HCT116 (cell line): Measurements from ENCODE around the gene GUCY2D. TPM values are rescaled to one million over a fixed set of nuclear protein-coding genes. Genes with fewer than 3 reads are reported as not detected.

Experiments
- ATAC-seq: fragments of 200-7000 bp; cut with Tn5 transposase; 2 replicates; pipeline ENCODE4 v1.9.1; 2020; ENCODE audit warnings: mild to moderate bottlenecking, moderate library complexity
- BruUV-seq: library from RNA; stranded (reverse); fragments of 400-500 nt; replicated peaks from 2 replicates; lab custom pipeline; 2021; lab: Mats Ljungman, UMichigan
- CTCF ChIA-PET: fragments of 300-600 bp; sonication (Branson Sonifier 250); formaldehyde crosslinking; loops from one replicate; lab custom pipeline; 2021; ENCODE audit warnings: antibody characterized with exemption; lab: Charles Lee
- POLR2A ChIA-PET: fragments of 300-600, 350-600 bp; sonication (Branson Sonifier 250); formaldehyde crosslinking; loops from one replicate; lab custom pipeline; 2021; ENCODE audit warnings: antibody characterized with exemption; lab: Charles Lee
- RAD21 ChIA-PET, 2 experiments: fragments of 300-600 bp; sonication (Branson Sonifier 250); formaldehyde crosslinking; loops; one replicate each; lab custom pipeline; 2023; ENCODE audit warnings: low total read pairs in 2 of 2; ENCODE audit not compliant: uncharacterized antibody in 2 of 2, unreplicated experiment in 2 of 2, low non-redundant PET in 1 of 2; lab: Charles Lee
- DNase-seq: peaks from one replicate; pipeline ENCODE4 v3.0.0-alpha.2; 2010; ENCODE audit warnings: low read depth, low spot score
- H2AFZ ChIP-seq: fragments of 200-600 bp; shearing (Covaris generic), sonication (generic); 2 replicates; pipeline ENCODE4 v1.6.1; 2017; ENCODE audit warnings: low read depth, mixed run types, mixed read lengths, antibody characterized with exemption, low read length; ENCODE audit not compliant: poor library complexity, severe bottlenecking
- H3K27ac ChIP-seq: 2 replicates; pipeline ENCODE4 v1.5.1; 2012; ENCODE audit warnings: low read depth, low read length
- H3K27me3 ChIP-seq: fragments of 200-600 bp; sonication (generic); 2 replicates; pipeline ENCODE4 v1.6.1; 2016; ENCODE audit warnings: mixed run types, low read length, mixed read lengths; ENCODE audit not compliant: insufficient read depth
- H3K36me3 ChIP-seq, 2 experiments: fragments of 200-500 bp in 1 of 2; fragments of 200-600 bp in 1 of 2; sonication (Bioruptor generic) in 1 of 2; sonication (generic) in 1 of 2; 2 replicates each; pipeline versions ENCODE4 v1.5.1 to v1.6.1; 2014 to 2016; ENCODE audit warnings: low read length in 2 of 2, inconsistent platforms in 1 of 2, mixed read lengths in 1 of 2, mixed run types in 1 of 2; ENCODE audit not compliant: insufficient read depth in 2 of 2, control insufficient read depth in 1 of 2
- H3K4me1 ChIP-seq, 2 experiments: fragments of 200-600 bp in 1 of 2; sonication (generic) in 1 of 2; 2 replicates each; pipeline versions ENCODE4 v1.5.1 to v1.6.1; 2012 to 2017; ENCODE audit warnings: low read length in 2 of 2, inconsistent platforms in 1 of 2, mild to moderate bottlenecking in 1 of 2, mixed read lengths in 1 of 2, mixed run types in 1 of 2, moderate library complexity in 1 of 2; ENCODE audit not compliant: insufficient read depth in 2 of 2, control insufficient read depth in 1 of 2
- H3K4me2 ChIP-seq: fragments of 200-600 bp; sonication (generic); 2 replicates; pipeline ENCODE4 v1.6.1; 2017; ENCODE audit warnings: mixed run types, low read length, mixed read lengths
- H3K4me3 ChIP-seq, 2 experiments: fragments of 200-600 bp in 1 of 2; sonication (generic) in 1 of 2; replicated peaks in 1 of 2; 2 replicates each; pipeline ENCODE4 v1.5.1; 2011 to 2016; ENCODE audit warnings: low read length in 2 of 2, control low read depth in 1 of 2, low read depth in 1 of 2, mild to moderate bottlenecking in 1 of 2, mixed read lengths in 1 of 2, mixed run types in 1 of 2
- H3K79me2 ChIP-seq: fragments of 200-600 bp; sonication (generic); 2 replicates; pipeline ENCODE4 v1.6.1; 2017; ENCODE audit warnings: mild to moderate bottlenecking, mixed run types, low read length, moderate library complexity, mixed read lengths; ENCODE audit not compliant: insufficient read depth
- H3K9ac ChIP-seq: fragments of 200-600 bp; sonication (generic); 2 replicates; pipeline ENCODE4 v1.6.1; 2016; ENCODE audit warnings: low read length, mixed read lengths
- H3K9me2 ChIP-seq: fragments of 200-600 bp; sonication (generic), shearing (Covaris generic); 2 replicates; pipeline ENCODE4 v1.6.1; 2017; ENCODE audit warnings: mixed run types, mild to moderate bottlenecking, moderate library complexity; ENCODE audit not compliant: insufficient read depth
- H3K9me3 ChIP-seq, 2 experiments: fragments of 200-500 bp in 1 of 2; fragments of 200-600 bp in 1 of 2; sonication (Bioruptor generic) in 1 of 2; sonication (generic) in 1 of 2; 2 replicates each; pipeline ENCODE4 v1.6.1; 2014 to 2017; ENCODE audit warnings: low read length in 2 of 2, mixed read lengths in 2 of 2, inconsistent platforms in 1 of 2, low read depth in 1 of 2, mild to moderate bottlenecking in 1 of 2, mixed run types in 1 of 2, moderate library complexity in 1 of 2; ENCODE audit not compliant: control insufficient read depth in 1 of 2, insufficient read depth in 1 of 2
- H4K20me1 ChIP-seq: fragments of 200-600 bp; sonication (generic), shearing (Covaris generic); 2 replicates; pipeline ENCODE4 v1.6.1; 2017; ENCODE audit warnings: mixed run types, mild to moderate bottlenecking, moderate library complexity; ENCODE audit not compliant: insufficient read depth
- CBX3 ChIP-seq: IDR thresholded peaks from 2 replicates; pipeline ENCODE4 v1.6.1; 2012; ENCODE audit warnings: low read depth
- EZH2phosphoT487 ChIP-seq: fragments of 200-600 bp; IDR thresholded peaks from 2 replicates; pipeline ENCODE4 v1.6.1; 2018; ENCODE audit warnings: antibody characterized with exemption, borderline replicate concordance
- FOSL1 ChIP-seq: IDR thresholded peaks from 2 replicates; pipeline ENCODE4 v1.6.1; 2012; ENCODE audit warnings: low read depth
- JUND ChIP-seq: IDR thresholded peaks from 2 replicates; pipeline ENCODE4 v1.6.1; 2012
- POLR2AphosphoS5 ChIP-seq: IDR thresholded peaks from 2 replicates; pipeline ENCODE4 v1.6.1; 2011; ENCODE audit warnings: mild to moderate bottlenecking, low read depth, low read length, moderate library complexity
- RAD21 ChIP-seq: IDR thresholded peaks from 2 replicates; pipeline ENCODE4 v1.6.1; 2012; ENCODE audit warnings: low read depth, mild to moderate bottlenecking
- ZFX ChIP-seq: fragments of 450-650 bp; IDR thresholded peaks from 2 replicates; pipeline ENCODE4 v1.6.1; 2017
- intact Hi-C: fragments of 100-400 bp; cut with micrococcal nuclease; formaldehyde crosslinking; loops from 2 replicates; pipeline ENCODE4 v1.10.0; 2022
- total RNA-seq: library from RNA; stranded (reverse); gene quantifications from one replicate; pipeline ENCODE4 v1.2.1, GENCODE V29; 2021; ENCODE audit not compliant: unreplicated experiment
- TF ChIP-seq, protein P1 (sequence below): IDR thresholded peaks from 2 replicates; pipeline ENCODE4 v1.6.1; 2012
- TF ChIP-seq, protein P2 (sequence below): IDR thresholded peaks from 2 replicates; pipeline ENCODE4 v1.6.1; 2012; ENCODE audit warnings: low read depth
- TF ChIP-seq, protein P3 (sequence below): IDR thresholded peaks from 2 replicates; pipeline ENCODE4 v1.6.1; 2011; ENCODE audit warnings: mild to moderate bottlenecking, low read length, moderate library complexity; ENCODE audit not compliant: insufficient replicate concordance; ENCODE audit errors: extremely low read depth

GUCY2D gene
- total RNA-seq, 1 experiment from 2014 or later, result 1.4 TPM

DNA sequence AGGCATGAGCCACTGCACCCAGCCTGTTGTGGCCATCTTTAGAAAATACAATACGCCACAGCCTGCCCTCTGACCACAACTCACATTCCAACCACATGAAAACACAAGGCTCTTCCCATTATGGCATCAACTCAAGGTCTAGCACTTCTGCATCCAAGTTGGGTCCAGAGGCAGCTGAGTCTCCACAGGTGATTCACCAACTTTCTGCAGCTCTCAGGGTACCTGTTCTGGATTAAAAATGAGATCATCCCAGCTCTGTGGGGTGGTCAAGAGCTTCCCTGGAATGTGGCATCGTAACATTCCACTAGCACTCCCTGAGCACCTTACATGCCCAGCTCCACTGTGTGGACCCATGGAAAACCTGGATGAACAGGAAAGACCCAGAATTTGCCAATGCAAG lies 9.9 kb upstream of the GUCY2D start:
- no peak for DNase-seq
- intact Hi-C loops, result loop anchor here (5.0 kb wide), 2 partner anchors 50 to 250 kb away; no protein-coding TSS in a partner anchor
- BruUV-seq, result no TSS peak
- no peaks in the 10 kb centered on the region for H3K79me2 ChIP-seq
- peak overlapping the region; percentile 44 for H3K4me2 ChIP-seq
- no peak for ATAC-seq
- peaks cover 17 to 38% of the 10 kb centered on the region in 2 experiments for H3K4me1 ChIP-seq
- no peak overlapping the region for H3K9ac ChIP-seq
- no peak overlapping the region for H3K4me3 ChIP-seq
- H3K27ac ChIP-seq, result no peak overlapping the region
- no peaks in the 10 kb centered on the region for H3K27me3 ChIP-seq
- ChIA-PET CTCF (interaction anchor here (0.9 kb wide), 1 partner anchor 80 kb away, joined by 3 read pairs; no protein-coding TSS in a partner anchor), POLR2A (no interaction called here), RAD21 (no interaction called here)
- H4K20me1 ChIP-seq, result no peaks in the 10 kb centered on the region
- H3K36me3 ChIP-seq, result no peaks in the 10 kb centered on the region
- no peak overlapping the region for H2AFZ ChIP-seq
- H3K9me2 ChIP-seq, result no peaks in the 10 kb centered on the region
- TF ChIP-seq CBX3 (no peak), FOSL1 (no peak), EZH2phosphoT487 (no peak), JUND (no peak), ZFX (no peak), RAD21 (no peak), POLR2AphosphoS5 (no peak)
- TF ChIP-seq, protein P1, sequence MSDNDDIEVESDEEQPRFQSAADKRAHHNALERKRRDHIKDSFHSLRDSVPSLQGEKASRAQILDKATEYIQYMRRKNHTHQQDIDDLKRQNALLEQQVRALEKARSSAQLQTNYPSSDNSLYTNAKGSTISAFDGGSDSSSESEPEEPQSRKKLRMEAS, result no peak
- TF ChIP-seq, protein P2, sequence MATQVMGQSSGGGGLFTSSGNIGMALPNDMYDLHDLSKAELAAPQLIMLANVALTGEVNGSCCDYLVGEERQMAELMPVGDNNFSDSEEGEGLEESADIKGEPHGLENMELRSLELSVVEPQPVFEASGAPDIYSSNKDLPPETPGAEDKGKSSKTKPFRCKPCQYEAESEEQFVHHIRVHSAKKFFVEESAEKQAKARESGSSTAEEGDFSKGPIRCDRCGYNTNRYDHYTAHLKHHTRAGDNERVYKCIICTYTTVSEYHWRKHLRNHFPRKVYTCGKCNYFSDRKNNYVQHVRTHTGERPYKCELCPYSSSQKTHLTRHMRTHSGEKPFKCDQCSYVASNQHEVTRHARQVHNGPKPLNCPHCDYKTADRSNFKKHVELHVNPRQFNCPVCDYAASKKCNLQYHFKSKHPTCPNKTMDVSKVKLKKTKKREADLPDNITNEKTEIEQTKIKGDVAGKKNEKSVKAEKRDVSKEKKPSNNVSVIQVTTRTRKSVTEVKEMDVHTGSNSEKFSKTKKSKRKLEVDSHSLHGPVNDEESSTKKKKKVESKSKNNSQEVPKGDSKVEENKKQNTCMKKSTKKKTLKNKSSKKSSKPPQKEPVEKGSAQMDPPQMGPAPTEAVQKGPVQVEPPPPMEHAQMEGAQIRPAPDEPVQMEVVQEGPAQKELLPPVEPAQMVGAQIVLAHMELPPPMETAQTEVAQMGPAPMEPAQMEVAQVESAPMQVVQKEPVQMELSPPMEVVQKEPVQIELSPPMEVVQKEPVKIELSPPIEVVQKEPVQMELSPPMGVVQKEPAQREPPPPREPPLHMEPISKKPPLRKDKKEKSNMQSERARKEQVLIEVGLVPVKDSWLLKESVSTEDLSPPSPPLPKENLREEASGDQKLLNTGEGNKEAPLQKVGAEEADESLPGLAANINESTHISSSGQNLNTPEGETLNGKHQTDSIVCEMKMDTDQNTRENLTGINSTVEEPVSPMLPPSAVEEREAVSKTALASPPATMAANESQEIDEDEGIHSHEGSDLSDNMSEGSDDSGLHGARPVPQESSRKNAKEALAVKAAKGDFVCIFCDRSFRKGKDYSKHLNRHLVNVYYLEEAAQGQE, result no peak
- TF ChIP-seq, protein P3, sequence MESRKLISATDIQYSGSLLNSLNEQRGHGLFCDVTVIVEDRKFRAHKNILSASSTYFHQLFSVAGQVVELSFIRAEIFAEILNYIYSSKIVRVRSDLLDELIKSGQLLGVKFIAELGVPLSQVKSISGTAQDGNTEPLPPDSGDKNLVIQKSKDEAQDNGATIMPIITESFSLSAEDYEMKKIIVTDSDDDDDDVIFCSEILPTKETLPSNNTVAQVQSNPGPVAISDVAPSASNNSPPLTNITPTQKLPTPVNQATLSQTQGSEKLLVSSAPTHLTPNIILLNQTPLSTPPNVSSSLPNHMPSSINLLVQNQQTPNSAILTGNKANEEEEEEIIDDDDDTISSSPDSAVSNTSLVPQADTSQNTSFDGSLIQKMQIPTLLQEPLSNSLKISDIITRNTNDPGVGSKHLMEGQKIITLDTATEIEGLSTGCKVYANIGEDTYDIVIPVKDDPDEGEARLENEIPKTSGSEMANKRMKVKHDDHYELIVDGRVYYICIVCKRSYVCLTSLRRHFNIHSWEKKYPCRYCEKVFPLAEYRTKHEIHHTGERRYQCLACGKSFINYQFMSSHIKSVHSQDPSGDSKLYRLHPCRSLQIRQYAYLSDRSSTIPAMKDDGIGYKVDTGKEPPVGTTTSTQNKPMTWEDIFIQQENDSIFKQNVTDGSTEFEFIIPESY, result no peak
- no peaks in the 10 kb centered on the region for H3K9me3 ChIP-seq
